Gastrocnemius medialis (tissue), 4 donors: ENCODE data around the gene HDAC4. TPM values are rescaled to one million over a fixed set of nuclear protein-coding genes. Genes with fewer than 3 reads are reported as not detected.

Source experiments
- ATAC-seq, 2 donors: fragments of 150-250 bp; one replicate each; pipeline ENCODE4 v1.9.1; 2016
- DNase-seq, 2 donors: peaks; one replicate each; pipeline ENCODE4 v3.0.0-alpha.2; 2019
- H3K27ac ChIP-seq, 4 donors: fragments of 200-600 bp; sonication (generic); 1 replicate in 1 of 4; 2 replicates in 3 of 4; pipeline ENCODE4 v1.5.1; 2016 to 2018; ENCODE audit warnings: mild to moderate bottlenecking in 2 of 4, moderate library complexity in 1 of 4
- H3K27me3 ChIP-seq, 3 donors: fragments of 200-600 bp; sonication (generic) in 2 of 3; 1 replicate in 1 of 3; 2 replicates in 2 of 3; pipeline versions ENCODE4 v1.5.1 to v1.6.0; 2016 to 2019; ENCODE audit warnings: mild to moderate bottlenecking in 1 of 3, moderate library complexity in 1 of 3
- H3K36me3 ChIP-seq, 2 donors: fragments of 200-600 bp; sonication (generic) in 1 of 2; one replicate each; pipeline ENCODE4 v1.5.1; 2017 to 2018
- H3K4me1 ChIP-seq, 2 donors: fragments of 200-600 bp; sonication (generic) in 1 of 2; one replicate each; pipeline ENCODE4 v1.5.1; 2016 to 2017; ENCODE audit warnings: mild to moderate bottlenecking in 2 of 2
- H3K4me3 ChIP-seq, 4 donors: fragments of 200-600 bp; sonication (generic) in 3 of 4; 1 replicate in 1 of 4; 2 replicates in 3 of 4; pipeline ENCODE4 v1.5.1; 2016 to 2019; ENCODE audit warnings: mild to moderate bottlenecking in 2 of 4
- H3K9me3 ChIP-seq, 3 donors: fragments of 200-600 bp; sonication (generic) in 2 of 3; 1 replicate in 1 of 3; 2 replicates in 2 of 3; pipeline ENCODE4 v1.5.1; 2016 to 2019
- POLR2A ChIP-seq, 2 donors: fragments of 450-650 bp; IDR thresholded peaks; one replicate each; pipeline ENCODE4 v1.6.1; 2017; ENCODE audit warnings: antibody characterized with exemption in 2 of 2, mild to moderate bottlenecking in 2 of 2, moderate library complexity in 2 of 2
- in situ Hi-C, 4 donors: fragments of 200-750 bp; cut with MboI; loops; one replicate each; pipeline versions ENCODE4 v1.15.0 to v1.8.0; 2017; ENCODE audit warnings: low sequenced_read_pairs in 4 of 4
- intact Hi-C: fragments of 100-400 bp; cut with DNase I; formaldehyde crosslinking; loops from one replicate; pipeline ENCODE4 v1.15.1; 2023; ENCODE audit warnings: low total_unique reads
- total RNA-seq, 4 donors: library from RNA; depleted of rRNA; stranded (reverse); fragments of >200 nt; gene quantifications; one replicate each; pipeline versions ENCODE4 v1.1.0 to v1.2.3, GENCODE V29; 2016
- TF ChIP-seq, protein P1 (sequence below), 5 experiments: fragments of 450-650 bp in 3 of 5; fragments of 200-600 bp in 2 of 5; sonication (generic) in 2 of 5; IDR thresholded peaks in 4 of 5; conservative IDR thresholded peaks in 1 of 5; 1 replicate in 4 of 5; 2 replicates in 1 of 5; pipeline ENCODE4 v1.5.1; 2016 to 2019; ENCODE audit warnings: antibody characterized with exemption in 5 of 5, mild to moderate bottlenecking in 3 of 5, moderate library complexity in 3 of 5

HDAC4 gene
- total RNA-seq, 4 donors from 2014 or later = 23.6 to 257 (median 119) TPM

DNA sequence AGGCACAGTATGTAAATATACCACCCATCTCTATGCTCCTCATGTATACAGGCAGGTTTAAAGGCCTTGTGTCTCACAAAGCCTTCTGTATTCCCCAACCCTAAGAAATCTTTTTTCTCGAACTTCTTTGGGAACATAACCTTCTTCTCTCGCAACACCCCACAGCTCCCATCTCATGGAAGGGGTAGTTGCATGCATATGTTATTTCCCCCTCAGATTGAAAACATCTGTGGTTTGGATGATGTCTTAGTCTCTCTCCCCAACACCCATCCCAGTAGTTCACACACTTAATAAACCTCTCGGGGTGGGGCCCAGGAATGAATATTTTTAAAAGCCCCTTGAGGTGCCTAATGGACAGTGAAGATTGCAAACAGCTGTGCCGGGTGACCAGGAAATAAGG is 21.0 kb upstream of the HDAC4 start:
- ATAC-seq (no peak), DNase-seq (no peak)
- Histone ChIP-seq H3K27ac (no peak overlapping the region), H3K36me3 (no peaks in the 10 kb centered on the region), H3K27me3 (peaks cover 0 to 2% (median 0%) of the 10 kb centered on the region in 3 donors), H3K4me3 (no peak overlapping the region), H3K9me3 (no peaks in the 10 kb centered on the region), H3K4me1 (no peaks in the 10 kb centered on the region)
- TF ChIP-seq, protein P1, sequence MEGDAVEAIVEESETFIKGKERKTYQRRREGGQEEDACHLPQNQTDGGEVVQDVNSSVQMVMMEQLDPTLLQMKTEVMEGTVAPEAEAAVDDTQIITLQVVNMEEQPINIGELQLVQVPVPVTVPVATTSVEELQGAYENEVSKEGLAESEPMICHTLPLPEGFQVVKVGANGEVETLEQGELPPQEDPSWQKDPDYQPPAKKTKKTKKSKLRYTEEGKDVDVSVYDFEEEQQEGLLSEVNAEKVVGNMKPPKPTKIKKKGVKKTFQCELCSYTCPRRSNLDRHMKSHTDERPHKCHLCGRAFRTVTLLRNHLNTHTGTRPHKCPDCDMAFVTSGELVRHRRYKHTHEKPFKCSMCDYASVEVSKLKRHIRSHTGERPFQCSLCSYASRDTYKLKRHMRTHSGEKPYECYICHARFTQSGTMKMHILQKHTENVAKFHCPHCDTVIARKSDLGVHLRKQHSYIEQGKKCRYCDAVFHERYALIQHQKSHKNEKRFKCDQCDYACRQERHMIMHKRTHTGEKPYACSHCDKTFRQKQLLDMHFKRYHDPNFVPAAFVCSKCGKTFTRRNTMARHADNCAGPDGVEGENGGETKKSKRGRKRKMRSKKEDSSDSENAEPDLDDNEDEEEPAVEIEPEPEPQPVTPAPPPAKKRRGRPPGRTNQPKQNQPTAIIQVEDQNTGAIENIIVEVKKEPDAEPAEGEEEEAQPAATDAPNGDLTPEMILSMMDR (IDR thresholded peaks at IDR 0.05 in 4 of 5, conservative IDR thresholded peaks at IDR 0.05 in 1 of 5) = no peak
- no peak for TF ChIP-seq POLR2A (IDR thresholded peaks at IDR 0.05)
- intact Hi-C loops = no loop called here
- in situ Hi-C loops = loop anchor here in 1 of 4 donors (25.0 kb wide), 1 partner anchor 465 kb away; no protein-coding TSS in a partner anchor

- Histone ChIP-seq H3K27ac (no peak overlapping the region), H3K9me3 (no peaks in the 10 kb centered on the region), H3K4me3 (no peak overlapping the region), H3K4me1 (no peaks in the 10 kb centered on the region), H3K27me3 (peaks cover 0 to 2% (median 0%) of the 10 kb centered on the region in 3 donors), H3K36me3 (no peaks in the 10 kb centered on the region)
- DNase-seq = no peak
- TF ChIP-seq POLR2A (IDR thresholded peaks at IDR 0.05) = no peak
- TF ChIP-seq, protein P1 (IDR thresholded peaks at IDR 0.05 in 4 of 5, conservative IDR thresholded peaks at IDR 0.05 in 1 of 5) = no peak
- ATAC-seq = no peak
- intact Hi-C loops = no loop called here
- in situ Hi-C loops = loop anchor here in 1 of 4 donors (25.0 kb wide), 1 partner anchor 467 kb away; no protein-coding TSS in a partner anchor
These were observed 19.3 kb upstream of the HDAC4 start for GRCh38 chr2:239420082-239420481.

- no peak overlapping the region for H3K4me3 ChIP-seq
- no peaks in the 10 kb centered on the region for H3K4me1 ChIP-seq
- peaks cover 0 to 2% (median 0%) of the 10 kb centered on the region in 3 donors for H3K27me3 ChIP-seq
- TF ChIP-seq POLR2A (IDR thresholded peaks at IDR 0.05) = no peak
- TF ChIP-seq, protein P1 (IDR thresholded peaks at IDR 0.05 in 4 of 5, conservative IDR thresholded peaks at IDR 0.05 in 1 of 5) = no peak
- no peak overlapping the region for H3K27ac ChIP-seq
- DNase-seq = no peak
- in situ Hi-C loops (loop anchor here in 1 of 4 donors (25.0 kb wide), 1 partner anchor 468 kb away; no protein-coding TSS in a partner anchor), intact Hi-C loops (no loop called here)
- no peaks in the 10 kb centered on the region for H3K36me3 ChIP-seq
- ATAC-seq = no peak
- H3K9me3 ChIP-seq = no peaks in the 10 kb centered on the region
These were observed 18.1 kb upstream of the HDAC4 start for GRCh38 chr2:239418918-239419317.

DNA sequence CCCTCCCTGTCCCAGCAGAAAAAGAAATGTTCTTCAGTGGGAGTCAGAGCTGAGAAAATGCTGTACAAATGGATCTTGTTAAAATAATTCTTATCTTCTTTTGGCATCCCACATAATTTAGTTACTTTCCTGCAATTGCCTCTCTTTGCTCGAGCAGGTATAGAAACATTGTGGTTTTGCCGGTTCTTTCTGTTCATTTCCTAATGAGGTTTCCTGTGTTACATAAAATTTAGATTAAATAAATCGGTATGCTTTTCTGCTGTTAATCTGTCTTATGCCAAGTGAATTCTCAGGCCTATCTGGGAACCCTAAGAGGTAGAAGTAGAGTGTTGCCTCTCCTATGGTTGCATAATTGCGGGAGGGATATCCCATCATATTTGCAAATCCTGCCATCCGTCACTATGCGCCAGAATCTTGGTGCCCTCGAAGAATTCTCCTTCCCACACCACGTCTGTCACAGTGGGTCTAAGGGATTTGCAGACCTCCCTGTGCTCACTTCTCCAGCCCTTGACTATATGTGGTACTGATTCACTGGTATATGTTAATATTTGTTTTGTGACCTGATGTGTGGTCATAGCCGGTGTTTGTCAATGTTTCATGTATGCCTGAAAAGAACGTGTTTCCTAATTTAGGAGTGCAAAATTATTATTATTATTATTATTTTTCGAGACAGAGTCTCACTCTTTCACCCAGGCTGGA is 12.2 kb upstream of the HDAC4 start:
- DNase-seq (no peak), ATAC-seq (no peak)
- TF ChIP-seq POLR2A (IDR thresholded peaks at IDR 0.05) = no peak
- TF ChIP-seq, protein P1 (IDR thresholded peaks at IDR 0.05 in 4 of 5, conservative IDR thresholded peaks at IDR 0.05 in 1 of 5) = no peak
- H3K27ac ChIP-seq = no peak overlapping the region
- no peaks in the 10 kb centered on the region for H3K36me3 ChIP-seq
- no peaks in the 10 kb centered on the region for H3K27me3 ChIP-seq
- in situ Hi-C loops = loop anchor here in 1 of 4 donors (25.0 kb wide), 1 partner anchor 474 kb away; no protein-coding TSS in a partner anchor
- H3K9me3 ChIP-seq = no peaks in the 10 kb centered on the region
- H3K4me1 ChIP-seq = no peaks in the 10 kb centered on the region
- intact Hi-C loops = no loop called here
- H3K4me3 ChIP-seq = no peak overlapping the region
